ENCODE measurements around the gene TP53I13.

- TF ChIP-seq, protein P1, sequence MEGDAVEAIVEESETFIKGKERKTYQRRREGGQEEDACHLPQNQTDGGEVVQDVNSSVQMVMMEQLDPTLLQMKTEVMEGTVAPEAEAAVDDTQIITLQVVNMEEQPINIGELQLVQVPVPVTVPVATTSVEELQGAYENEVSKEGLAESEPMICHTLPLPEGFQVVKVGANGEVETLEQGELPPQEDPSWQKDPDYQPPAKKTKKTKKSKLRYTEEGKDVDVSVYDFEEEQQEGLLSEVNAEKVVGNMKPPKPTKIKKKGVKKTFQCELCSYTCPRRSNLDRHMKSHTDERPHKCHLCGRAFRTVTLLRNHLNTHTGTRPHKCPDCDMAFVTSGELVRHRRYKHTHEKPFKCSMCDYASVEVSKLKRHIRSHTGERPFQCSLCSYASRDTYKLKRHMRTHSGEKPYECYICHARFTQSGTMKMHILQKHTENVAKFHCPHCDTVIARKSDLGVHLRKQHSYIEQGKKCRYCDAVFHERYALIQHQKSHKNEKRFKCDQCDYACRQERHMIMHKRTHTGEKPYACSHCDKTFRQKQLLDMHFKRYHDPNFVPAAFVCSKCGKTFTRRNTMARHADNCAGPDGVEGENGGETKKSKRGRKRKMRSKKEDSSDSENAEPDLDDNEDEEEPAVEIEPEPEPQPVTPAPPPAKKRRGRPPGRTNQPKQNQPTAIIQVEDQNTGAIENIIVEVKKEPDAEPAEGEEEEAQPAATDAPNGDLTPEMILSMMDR (IDR thresholded peaks at IDR 0.05 in 2 of 3, conservative IDR thresholded peaks at IDR 0.05 in 1 of 3; ENCODE audit: control insufficient read depth in 2 of 3, extremely low read depth in 1 of 3, insufficient read depth in 1 of 3, low read depth in 3 of 3, low read length in 3 of 3): no peak
- TF ChIP-seq POLR2A (IDR thresholded peaks at IDR 0.05; ENCODE audit: low read depth, low read length): no peak; the same call in 1 of the 2 replicates
These were observed 22.1 kb downstream of the TP53I13 start for GRCh38 chr17:29590411-29591145.
